ENCODE data around the gene COPS8. TPM values are rescaled to one million over a fixed set of nuclear protein-coding genes. Genes with fewer than 3 reads are reported as not detected.

COPS8 gene
- polyA plus RNA-seq, 3 donors, result 20.5 to 39.2 (median 36.4) TPM

DNA sequence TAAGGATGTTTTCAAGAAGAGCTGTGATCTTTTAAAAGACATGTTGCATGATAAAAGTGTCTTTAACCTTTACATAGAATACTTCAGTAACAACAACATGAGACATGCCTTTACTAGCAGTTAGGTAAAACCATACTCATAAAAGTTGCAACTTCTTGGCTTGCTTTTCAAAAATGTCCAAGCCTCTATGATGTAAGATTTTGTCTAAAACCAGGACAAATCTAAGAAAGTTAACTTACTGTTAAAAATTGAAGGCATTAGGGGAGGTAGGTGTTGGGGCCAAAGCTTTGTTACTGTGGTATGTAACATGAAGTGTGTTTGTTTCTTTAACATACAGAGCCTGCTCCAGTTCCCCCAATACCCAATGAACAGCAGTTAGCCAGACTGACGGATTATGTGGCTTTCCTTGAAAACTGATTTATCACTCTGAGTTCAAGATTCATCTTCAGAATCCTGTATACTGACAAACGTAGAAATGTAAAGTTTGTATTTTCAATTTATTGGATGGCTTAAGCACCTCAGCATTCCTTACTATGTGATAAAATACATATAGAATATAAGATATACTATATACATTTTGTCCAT is 11.7 kb downstream of the COPS8 start:
- H3K79me2 ChIP-seq (ENCODE audit: insufficient read depth, low read length), result peaks cover 6% of the 10 kb centered on the region
- H2AFZ ChIP-seq (ENCODE audit: insufficient read depth, low read depth, low read length, poor library complexity, severe bottlenecking), result no peak overlapping the region
- H3K27ac ChIP-seq (ENCODE audit: low read depth in 1 of 2, low read length in 2 of 2), result no peak overlapping the region
- no peak overlapping the region for H3K9ac ChIP-seq (ENCODE audit: insufficient read depth, low read length, poor library complexity, severe bottlenecking)
- H3K9me3 ChIP-seq (replicated peaks in 1 of 2; ENCODE audit: control insufficient read depth in 1 of 2, insufficient read depth in 1 of 2, low read length in 2 of 2), result no peaks in the 10 kb centered on the region
- no peaks in the 10 kb centered on the region for H3K4me1 ChIP-seq (ENCODE audit: control insufficient read depth in 1 of 2, insufficient read depth in 2 of 2, low read length in 2 of 2)
- intact Hi-C loops (cut with micrococcal nuclease), result no loop called here
- H3K4me3 Mint-ChIP-seq, result peak overlapping the region in 1 of 2 donors; percentile 18
- no peaks in the 10 kb centered on the region for H3K4me1 Mint-ChIP-seq
- H3K4me2 ChIP-seq (replicated peaks; ENCODE audit: extremely low read depth, low read length, poor library complexity, severe bottlenecking), result no peak overlapping the region
- H3K36me3 ChIP-seq (replicated peaks in 1 of 2; ENCODE audit: control insufficient read depth in 1 of 2, insufficient read depth in 2 of 2, low read length in 2 of 2), result peaks cover 76 to 98% of the 10 kb centered on the region in 2 donors
- H3K36me3 Mint-ChIP-seq, result peaks cover 77 to 82% of the 10 kb centered on the region in 2 donors
- H3K9me3 Mint-ChIP-seq, result no peaks in the 10 kb centered on the region
- DNase-seq, result no peak
- WGBS (ENCODE audit: insufficient coverage), result no CpG with 5 or more reads among the region's 2 CpGs
- H4K20me1 ChIP-seq (ENCODE audit: insufficient read depth, low read length), result peaks cover 6% of the 10 kb centered on the region
- H3K4me3 ChIP-seq (replicated peaks in 1 of 3; ENCODE audit: low read depth in 2 of 3, low read length in 3 of 3), result no peak overlapping the region
- TF ChIP-seq, protein P1, sequence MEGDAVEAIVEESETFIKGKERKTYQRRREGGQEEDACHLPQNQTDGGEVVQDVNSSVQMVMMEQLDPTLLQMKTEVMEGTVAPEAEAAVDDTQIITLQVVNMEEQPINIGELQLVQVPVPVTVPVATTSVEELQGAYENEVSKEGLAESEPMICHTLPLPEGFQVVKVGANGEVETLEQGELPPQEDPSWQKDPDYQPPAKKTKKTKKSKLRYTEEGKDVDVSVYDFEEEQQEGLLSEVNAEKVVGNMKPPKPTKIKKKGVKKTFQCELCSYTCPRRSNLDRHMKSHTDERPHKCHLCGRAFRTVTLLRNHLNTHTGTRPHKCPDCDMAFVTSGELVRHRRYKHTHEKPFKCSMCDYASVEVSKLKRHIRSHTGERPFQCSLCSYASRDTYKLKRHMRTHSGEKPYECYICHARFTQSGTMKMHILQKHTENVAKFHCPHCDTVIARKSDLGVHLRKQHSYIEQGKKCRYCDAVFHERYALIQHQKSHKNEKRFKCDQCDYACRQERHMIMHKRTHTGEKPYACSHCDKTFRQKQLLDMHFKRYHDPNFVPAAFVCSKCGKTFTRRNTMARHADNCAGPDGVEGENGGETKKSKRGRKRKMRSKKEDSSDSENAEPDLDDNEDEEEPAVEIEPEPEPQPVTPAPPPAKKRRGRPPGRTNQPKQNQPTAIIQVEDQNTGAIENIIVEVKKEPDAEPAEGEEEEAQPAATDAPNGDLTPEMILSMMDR (IDR thresholded peaks at IDR 0.05), result no peak
- no peaks in the 10 kb centered on the region for H3K27me3 ChIP-seq (ENCODE audit: control insufficient read depth in 2 of 2, insufficient read depth in 2 of 2, low read length in 2 of 2)
- H3K27me3 Mint-ChIP-seq (ENCODE audit: low read depth in 3 of 3), result no peaks in the 10 kb centered on the region
- no peak overlapping the region for H3K27ac Mint-ChIP-seq

DNA sequence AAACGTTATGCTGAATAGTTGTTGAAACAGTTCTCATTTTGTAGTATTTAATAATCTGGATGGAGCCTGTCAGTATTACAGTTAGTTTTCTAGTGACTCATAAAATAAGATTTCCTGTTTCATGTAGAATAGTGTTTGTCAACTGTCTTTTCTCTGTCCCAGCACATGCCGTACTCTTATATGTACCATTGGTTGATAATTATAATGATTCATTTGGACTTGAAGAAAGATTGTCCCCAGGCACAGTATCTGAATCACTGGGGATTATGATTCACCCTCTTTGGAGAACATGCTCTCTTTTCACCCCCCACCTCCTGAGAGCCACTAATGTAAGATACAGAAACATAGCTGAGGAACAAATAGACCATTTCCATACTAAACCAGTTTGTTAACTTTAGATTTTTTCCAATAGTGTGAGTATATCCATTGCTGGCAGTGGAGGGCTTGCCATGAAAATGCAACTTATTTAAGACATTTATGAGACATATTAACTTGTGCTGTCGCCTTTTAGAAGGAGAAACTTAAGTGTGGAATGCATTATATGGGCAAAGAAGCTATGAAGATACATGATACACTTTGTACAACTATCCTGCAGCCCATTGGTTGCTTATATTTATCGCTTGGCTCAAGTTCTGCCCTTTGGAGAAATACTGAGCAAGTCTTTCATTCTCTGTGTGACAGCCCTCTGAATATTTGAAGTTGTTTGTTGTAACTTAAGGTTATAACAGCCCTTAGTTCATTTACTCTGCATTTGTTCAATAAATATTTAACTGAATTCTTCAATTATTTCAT is 12.4 kb downstream of the COPS8 start:
- H3K4me1 ChIP-seq (ENCODE audit: control insufficient read depth in 1 of 2, insufficient read depth in 2 of 2, low read length in 2 of 2), result no peaks in the 10 kb centered on the region
- H3K4me1 Mint-ChIP-seq, result no peaks in the 10 kb centered on the region
- H3K9me3 Mint-ChIP-seq, result no peaks in the 10 kb centered on the region
- H3K9ac ChIP-seq (ENCODE audit: insufficient read depth, low read length, poor library complexity, severe bottlenecking), result no peak overlapping the region
- peaks cover 2% of the 10 kb centered on the region for H4K20me1 ChIP-seq (ENCODE audit: insufficient read depth, low read length)
- no peaks in the 10 kb centered on the region for H3K27me3 ChIP-seq (ENCODE audit: control insufficient read depth in 2 of 2, insufficient read depth in 2 of 2, low read length in 2 of 2)
- TF ChIP-seq, protein P1 (IDR thresholded peaks at IDR 0.05), result no peak
- H3K36me3 ChIP-seq (replicated peaks in 1 of 2; ENCODE audit: control insufficient read depth in 1 of 2, insufficient read depth in 2 of 2, low read length in 2 of 2), result peaks cover 80 to 98% of the 10 kb centered on the region in 2 donors
- H3K27ac ChIP-seq (ENCODE audit: low read depth in 1 of 2, low read length in 2 of 2), result no peak overlapping the region
- no peaks in the 10 kb centered on the region for H3K27me3 Mint-ChIP-seq (ENCODE audit: low read depth in 3 of 3)
- H3K9me3 ChIP-seq (replicated peaks in 1 of 2; ENCODE audit: control insufficient read depth in 1 of 2, insufficient read depth in 1 of 2, low read length in 2 of 2), result no peaks in the 10 kb centered on the region
- WGBS (ENCODE audit: insufficient coverage), result no CpG with 5 or more reads among the region's 4 CpGs
- no peak overlapping the region for H3K27ac Mint-ChIP-seq
- intact Hi-C loops (cut with micrococcal nuclease), result no loop called here
- H3K79me2 ChIP-seq (ENCODE audit: insufficient read depth, low read length), result peaks cover 5% of the 10 kb centered on the region
- H3K4me3 Mint-ChIP-seq, result no peak overlapping the region
- peaks cover 84 to 87% of the 10 kb centered on the region in 2 donors for H3K36me3 Mint-ChIP-seq
- H3K4me2 ChIP-seq (replicated peaks; ENCODE audit: extremely low read depth, low read length, poor library complexity, severe bottlenecking), result no peak overlapping the region
- H3K4me3 ChIP-seq (replicated peaks in 1 of 3; ENCODE audit: low read depth in 2 of 3, low read length in 3 of 3), result no peak overlapping the region
- no peak overlapping the region for H2AFZ ChIP-seq (ENCODE audit: insufficient read depth, low read depth, low read length, poor library complexity, severe bottlenecking)
- DNase-seq, result no peak
